HG02610 (cell line): ENCODE measurements around the gene FOXO1.

Experiments used
- ATAC-seq: cut with Tn5 transposase; IDR thresholded peaks from one replicate; pipeline ENCODE4 v1.9.1; 2021; ENCODE audit warnings: mild to moderate bottlenecking, moderate library complexity; ENCODE audit not compliant: unreplicated experiment

FOXO1 gene

DNA sequence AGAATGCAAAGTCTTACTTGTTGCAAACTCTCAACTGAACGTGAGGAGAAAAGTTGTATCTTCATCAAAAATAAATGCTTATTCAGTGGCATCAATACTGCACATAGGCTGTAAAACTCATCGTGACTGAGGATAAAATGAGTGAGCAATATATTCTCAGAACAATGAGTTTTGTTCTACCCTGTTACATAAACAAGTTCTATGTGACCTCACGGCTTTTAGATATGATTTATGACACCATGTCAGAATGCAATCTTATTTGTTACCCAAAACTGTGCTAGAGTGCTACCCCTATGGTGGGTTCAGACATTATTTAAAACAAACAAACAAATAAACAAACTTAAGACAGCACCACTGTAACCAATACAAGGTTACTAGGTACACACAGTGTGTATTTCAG is 55.4 kb downstream of the FOXO1 start:
- no peak for ATAC-seq

DNA sequence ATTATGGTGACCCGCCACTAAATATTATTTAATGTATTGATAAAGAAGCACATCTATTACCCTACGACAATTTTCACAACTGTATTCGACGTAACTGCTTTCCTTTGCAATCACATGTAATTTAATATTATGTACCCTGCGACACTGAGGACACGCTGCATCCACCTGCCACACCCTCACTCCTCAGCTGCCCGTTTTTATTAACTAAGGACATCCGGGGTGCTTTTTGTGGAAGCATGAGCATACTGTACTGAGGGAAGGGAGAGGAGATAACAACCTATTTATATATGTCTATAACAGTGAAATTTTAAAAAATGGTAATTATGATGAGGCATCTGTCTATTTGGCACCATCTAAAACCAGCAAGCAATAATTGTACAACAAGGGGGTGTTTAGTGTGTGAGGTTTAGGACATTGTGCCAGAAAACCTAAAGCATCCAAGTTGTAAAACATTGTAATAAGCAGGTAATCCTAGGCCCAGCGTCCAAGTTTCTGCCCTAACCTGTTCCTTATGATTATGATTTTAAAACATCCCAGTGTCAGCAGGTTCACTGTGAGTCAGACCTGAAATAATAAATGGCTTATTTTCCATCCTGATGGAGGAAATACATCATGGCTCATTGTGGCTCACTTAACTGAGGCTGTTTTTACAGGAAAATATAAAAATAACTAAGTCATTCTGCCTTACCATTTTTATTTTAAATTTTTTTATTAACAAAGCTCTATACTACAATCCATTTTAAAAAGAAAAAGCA is 56.3 kb downstream of the FOXO1 start:
- ATAC-seq: no peak

DNA sequence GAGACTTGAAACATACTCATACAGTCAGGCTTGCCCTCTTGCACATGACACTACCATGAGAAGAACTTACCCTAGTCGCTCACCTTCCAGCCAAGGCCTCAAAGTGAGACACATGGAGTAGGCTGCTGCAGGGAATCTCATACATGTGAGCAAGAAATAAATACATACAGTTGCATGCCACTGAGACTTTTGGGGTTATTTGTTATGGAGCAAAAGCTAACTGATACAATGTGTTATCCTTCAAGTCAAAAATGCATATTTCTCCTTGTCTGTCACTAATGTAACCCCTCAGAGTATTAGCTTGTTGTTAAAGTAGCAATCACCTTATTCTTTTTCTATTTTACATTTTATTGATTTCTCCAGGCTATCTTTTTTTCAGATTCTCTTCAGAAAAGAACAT is 58.1 kb downstream of the FOXO1 start:
- no peak for ATAC-seq

DNA sequence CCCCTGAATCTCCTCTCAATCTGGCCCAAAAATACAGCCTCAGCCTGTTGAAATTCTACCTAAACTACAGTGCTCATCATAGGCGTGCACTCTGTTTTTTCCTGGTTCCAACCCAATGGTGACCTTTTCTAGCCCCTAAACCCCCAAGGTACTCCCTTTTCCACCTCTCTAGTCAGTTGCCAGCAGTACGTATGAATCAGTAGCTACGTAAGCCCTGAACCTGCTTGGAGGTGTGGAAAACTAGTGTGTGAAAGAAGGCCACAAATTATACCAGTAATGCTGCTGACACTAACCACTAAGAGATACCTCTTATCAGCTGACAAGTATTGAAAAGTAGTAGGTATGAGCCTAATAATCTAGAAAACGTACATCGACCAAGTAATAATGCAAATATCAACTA is 60.9 kb downstream of the FOXO1 start:
- no peak for ATAC-seq

DNA sequence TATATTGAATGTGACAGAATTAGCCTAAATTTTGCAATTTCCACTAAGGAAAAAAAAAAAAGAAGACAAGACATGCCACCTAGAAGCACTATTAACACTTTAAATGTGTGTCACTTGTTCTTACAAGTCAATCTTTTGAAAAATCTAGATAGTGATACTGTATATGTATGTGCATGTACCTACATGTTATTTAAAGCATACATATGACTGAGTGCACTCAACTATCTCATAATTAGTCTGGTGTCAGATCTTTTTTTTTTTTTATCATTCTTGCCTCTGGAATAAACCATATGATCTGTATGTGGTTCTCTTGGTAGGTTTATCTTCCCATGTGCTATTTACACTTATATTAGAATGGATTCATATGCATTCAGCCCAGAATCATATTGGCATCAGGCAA is 62.3 kb downstream of the FOXO1 start:
- ATAC-seq: no peak

DNA sequence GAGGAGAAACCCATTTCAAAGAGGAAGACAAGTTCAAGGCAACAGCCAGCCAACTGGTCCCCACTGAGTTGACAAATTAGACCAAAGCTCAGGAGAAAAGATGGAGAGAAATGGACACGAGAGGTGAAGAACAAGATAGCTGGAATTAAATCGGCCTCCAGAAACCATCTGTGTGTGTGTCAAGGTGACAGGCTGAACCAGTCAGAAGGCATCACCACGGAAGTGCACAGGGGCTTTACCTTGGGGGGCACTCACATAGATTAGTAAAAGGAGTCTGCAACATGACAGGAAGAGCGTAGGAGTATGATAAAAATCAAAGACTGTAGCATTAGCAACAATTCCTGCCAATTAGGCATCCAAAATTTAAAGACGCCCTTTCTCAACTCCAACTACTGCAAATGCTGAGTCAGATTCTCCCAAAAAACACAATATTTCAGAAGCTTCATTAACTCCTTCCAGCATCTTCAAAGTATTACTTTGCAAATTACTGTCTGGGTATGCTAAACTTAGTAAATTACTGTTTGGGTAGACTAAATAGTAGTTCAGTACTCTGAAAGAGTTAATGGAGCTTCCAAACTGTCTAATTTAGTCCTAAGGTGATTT is 66.2 kb downstream of the FOXO1 start:
- ATAC-seq: no peak

DNA sequence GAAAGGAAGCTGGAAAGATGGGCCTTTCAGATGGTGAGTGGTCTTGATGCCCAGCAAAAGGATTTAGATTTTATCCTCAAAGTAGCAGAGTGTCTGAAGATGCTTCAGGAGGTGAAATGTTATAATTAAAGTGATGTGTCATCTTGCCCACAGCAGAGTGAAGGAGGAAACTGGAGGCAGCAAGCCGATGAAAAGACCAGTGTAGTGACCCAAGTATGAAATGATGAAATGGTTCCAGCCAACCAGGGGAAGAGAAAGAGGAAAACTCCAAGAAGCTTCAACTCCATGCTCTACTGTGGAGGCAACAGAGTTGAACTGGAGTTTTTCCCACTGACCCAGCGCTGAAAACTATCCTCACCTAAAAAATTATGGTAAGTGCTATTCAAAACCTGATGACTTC is 66.7 kb downstream of the FOXO1 start:
- no peak for ATAC-seq

DNA sequence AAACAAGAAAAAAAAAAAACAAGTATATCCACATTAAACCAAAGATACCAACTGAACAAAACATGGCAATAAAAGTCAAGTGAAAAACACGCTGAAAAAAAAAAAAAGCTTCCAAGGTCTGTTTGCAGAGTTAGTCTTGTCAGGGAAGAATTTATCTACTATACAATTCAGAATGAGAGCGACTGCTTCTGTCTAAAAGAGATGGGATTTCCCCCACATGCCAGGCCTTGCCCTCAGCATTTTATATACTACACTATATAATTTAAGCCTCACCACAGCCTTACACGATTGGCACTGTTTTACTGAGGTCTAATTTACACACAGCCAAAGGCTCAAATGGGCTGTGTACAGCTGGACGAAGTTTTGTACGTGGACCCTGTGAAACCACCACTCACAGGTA is 67.3 kb downstream of the FOXO1 start:
- no peak for ATAC-seq

DNA sequence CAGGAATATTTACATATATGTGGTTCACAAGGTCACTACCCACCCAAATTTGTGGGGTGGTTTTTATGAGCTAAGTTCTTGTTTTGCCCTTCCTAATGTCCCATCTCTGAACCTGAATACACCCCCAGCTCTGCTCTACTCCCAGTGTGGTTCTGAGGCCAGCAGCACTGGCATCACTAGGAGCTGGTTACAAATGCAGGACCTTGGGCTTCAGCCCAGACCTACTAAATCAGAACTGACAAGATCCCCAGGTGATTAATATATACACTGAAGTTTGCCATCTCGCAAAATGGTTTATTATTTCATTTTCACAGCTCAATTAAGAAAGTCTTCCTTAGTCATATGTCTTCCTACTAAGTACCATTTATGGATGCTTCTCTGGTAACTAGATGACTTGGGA is 67.9 kb downstream of the FOXO1 start:
- no peak for ATAC-seq

DNA sequence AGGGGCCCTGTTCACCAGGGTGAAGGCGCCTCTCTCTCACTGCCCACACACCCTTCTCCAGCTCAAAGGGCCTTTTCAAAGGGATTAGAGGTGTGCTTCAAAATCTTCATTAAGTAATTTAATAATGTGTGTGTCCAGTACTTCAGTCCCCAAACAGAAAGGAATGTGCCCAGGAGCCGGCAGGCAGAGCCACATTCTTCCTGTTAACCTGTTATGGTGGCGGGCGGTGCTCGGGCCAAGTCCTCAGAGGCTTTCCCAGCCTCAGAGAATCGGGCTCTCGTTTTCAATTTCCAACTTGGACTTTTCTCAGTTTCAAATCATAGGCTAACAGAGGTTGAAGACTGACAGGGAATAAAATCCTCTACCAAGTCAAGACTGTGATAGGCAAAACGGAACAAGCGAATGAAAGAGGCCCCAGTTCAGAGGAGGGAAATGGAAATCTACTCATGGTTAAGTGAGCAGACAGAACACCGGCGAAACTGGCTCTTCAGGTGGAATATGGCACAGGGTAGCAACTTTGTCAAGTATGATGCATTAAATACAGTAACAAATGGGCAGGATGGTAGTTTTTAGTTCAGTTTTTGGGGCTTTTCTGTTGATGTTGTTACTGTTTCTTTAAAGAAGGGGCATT is 68.6 kb downstream of the FOXO1 start:
- no peak for ATAC-seq

DNA sequence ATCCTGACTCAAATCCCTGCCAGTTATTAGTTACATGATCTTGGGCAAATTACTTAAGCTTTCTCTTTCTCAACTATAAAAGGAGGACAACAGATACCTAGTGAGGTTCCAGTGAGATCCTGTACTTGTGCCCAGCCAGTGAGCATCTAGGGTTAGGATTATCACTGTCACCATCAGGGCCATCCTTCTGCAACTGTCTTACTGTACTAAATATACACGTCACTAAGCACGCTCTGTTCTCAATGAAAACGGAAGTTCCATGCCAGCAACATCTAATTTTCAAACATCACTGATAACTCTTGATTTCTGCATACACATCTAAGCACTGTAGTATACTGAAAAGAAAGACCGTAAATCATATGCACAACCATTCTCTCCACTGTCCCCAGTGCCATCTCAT is 70.0 kb downstream of the FOXO1 start:
- ATAC-seq: no peak

DNA sequence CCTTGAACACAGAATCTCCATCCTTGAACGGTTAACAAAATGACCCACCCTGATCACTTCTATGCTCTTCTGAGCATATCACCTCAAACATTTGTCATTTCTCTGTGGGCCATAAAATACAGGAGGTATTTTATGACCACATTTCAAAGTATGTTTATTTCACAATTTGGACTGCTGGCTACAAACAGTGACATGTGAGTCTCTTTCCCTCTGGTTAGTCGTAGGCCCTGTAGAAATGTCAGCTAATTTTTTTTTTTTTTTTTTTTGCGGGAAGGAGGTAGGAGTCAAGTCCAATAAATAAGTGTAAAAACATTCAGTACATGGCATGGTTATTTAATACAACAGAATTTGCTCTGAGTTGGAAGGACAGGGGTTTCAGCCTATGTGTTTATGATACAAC is 70.7 kb downstream of the FOXO1 start:
- ATAC-seq: no peak

DNA sequence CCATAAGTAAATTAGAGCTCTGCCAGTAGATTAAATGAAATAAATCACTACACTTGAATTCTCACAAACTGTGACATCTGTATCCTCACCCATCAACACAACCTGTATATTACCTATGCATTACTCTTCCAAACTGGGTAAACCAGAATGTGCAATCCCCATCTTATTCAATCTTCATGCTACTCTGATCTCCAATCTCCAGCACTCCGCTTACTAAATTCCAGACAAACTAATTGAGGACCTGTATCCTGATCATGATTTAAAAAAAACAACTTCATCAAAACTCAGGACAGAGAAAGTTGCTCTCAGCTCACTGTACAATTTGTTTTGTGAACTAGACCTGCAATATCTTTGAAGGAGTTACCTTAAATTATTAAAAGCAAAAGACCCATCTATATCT is 74.4 kb downstream of the FOXO1 start:
- no peak for ATAC-seq

DNA sequence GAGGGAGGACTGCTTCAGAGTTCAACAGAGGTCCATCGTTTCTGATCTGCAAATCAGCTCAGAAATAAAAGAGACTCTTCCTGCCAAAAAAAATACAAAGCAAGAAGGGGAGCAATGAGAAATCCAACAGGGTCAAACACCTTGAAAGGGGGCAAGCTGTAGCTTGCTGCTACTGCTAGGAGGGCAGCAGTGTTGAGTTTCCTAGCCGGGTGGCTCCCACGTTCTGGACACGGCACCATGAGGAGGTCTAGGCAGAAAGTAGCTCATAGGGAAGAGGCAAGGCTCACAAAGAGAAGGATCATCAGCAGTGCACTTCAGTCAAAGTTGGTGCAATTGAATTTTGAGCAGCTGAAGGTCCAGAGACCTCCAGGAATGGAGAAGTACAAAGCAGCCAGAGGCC is 75.3 kb downstream of the FOXO1 start:
- no peak for ATAC-seq

DNA sequence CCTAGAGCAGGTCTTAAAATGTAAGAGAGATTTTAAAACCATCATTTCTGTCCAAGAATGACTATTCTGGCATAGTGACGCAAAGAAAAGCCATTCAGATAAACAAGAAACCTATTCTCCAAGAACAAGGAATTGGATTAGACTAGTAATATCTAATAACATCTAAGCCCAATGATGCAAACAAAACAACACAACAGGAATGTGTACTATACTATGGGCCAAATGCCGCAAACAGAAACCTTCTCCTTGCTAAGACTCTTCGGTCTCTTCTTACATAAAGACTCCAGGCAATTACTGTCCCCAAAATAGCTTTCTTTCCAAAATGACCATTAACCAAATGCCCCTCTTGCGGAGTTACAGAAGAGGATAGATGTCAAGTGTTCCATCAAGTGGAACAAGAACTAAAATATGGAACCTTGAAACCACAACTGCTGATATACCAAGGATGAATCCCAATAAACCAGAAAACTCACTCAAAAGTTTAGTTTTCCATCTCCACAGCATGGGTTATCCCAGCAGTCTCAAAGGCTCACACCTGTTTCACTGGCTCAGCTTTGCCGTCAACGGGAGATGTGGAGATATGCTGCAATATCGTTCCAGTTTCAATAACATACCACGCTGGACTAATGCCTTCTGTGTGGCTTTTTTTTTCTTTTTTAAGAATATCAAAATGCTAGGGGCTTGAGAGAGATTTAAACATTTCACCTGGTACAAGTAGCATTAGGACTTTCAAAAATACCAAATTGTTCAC is 76.2 kb downstream of the FOXO1 start:
- no peak for ATAC-seq

DNA sequence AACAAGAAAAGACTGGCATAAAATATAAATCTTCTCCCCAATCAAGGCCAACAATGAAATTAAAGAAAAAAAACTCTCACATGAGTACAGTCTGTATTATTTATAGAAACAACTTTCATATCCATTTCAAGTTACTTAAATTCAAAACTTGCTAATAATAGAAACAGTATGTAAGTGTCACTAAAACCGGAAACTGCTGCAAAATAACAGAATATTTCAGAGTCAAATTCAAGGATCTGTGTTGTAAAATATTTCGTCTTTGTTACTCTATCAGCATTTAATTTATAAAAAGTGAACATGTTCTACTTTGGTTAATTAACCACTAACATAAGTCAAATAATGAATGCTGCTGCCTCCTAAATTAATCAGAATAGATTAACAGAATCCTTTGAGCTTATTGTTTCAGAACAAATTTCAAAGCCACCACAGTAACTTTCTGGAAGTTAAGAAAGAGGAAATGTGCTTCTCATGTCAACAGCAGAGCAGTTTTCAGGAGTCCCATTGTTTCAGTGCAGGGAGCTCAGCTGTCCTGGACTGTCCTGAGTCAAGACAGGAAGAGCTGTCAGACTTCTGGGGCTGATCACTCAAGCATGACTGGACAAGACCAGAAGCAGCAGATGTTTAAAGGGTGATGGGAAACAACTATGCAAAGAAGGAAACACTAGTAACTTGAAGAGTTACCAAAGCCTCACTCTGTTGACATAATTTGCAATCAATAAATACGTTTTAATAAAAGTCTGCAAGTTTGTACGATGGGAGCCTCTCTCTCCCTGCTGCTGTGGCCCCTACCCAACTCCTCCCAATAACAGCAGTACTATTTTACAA is 76.9 kb downstream of the FOXO1 start:
- peak; percentile 93 for ATAC-seq

DNA sequence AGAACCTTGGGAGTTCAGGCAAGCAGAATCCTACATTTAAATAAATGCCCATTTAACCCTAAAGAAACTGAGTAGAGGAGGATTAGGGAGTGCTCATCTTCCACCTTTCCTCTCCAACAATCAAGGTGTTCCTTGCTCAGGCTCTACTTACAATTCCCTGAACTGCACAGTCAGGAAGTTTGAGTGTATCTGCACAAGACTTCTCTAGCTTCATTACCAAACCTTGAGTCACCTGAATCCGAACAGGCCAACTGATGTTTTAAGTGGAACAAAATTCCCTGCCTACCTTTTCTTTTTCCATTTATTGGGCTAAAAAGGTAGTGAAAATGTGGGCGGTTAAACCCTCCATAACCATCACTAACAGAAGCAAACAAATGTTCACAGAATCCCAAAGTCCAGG is 78.3 kb downstream of the FOXO1 start:
- no peak for ATAC-seq

DNA sequence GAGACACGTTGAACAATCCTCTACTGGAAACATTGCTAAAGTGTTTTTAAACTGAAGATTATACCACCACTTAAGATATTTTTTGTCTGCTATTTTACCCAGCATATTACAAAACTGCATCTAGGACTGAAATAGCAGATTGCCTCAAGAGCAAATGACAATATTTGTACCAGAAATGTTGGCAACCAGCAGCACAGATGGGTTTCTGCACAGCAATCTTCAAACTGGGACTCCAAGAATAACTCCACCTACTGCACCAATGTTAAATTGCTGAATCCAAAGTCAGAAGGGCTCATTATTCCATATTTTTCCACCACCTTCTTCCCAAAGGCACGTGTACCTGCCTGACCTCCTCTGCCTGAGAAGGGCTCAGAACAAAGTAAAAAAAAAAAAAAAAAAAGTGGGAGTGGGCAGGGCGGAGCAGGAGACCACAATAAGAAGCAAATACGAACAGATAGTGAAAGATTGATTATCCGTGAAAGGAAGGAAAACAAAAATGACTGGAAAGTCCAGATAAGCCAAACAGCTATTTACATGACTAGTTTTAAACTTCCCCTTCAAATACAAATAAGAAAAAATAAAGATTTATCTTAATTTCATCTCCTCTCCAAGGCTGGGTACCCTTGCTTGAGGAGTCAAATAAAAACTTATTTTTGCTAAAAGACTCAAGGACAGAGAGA is 79.4 kb downstream of the FOXO1 start:
- no peak for ATAC-seq

DNA sequence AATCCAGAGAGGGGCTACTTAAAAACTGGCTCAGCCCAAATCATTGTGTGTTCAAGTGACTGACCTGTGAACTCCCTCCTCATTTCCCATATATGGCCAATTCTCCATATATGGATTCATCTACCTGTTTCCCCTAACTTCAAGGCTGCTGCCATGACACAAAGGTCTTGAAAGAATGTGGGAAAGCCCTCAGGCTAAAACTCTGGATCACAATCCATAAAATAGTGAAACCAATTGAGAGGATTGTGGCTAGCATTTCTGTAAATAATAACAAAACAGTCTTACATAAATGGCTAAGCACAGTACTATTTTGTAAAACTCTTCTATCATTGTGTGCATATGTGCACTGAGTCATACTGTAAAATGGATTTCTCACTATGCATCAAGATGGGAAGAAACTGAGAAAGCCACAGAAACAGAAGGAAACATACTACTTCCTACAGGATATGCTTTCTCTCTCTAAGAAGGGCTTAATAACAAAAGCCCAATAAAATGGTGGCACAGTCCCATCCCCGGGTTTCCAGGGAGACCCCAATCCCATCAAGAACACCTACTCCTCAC is 80.5 kb downstream of the FOXO1 start:
- no peak for ATAC-seq

DNA sequence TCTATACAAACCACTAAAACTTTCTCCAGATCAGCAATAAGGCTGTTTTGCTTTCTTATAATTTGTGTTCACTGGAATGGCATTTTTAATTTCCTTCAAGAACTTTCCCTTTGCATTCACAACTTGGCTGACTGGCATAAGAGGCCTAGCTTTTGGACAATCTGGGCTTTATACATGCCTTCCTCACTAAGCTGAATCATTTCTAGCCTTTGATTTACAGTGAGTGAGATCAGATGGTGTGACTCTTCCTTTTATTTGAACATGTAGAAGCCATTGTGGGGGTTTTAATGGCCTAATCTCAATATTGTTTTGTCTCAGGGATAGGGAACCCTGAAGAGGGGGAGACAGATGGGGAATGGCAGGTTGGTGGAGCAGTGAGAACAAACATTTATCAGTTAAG is 82.7 kb downstream of the FOXO1 start:
- no peak for ATAC-seq
